CD4-positive, alpha-beta T cell treated with Interleukin-4 for 1 hour (primary cell): ENCODE results near the gene SERPINA1.

Experiments used
- DNase-seq, 2 donors: peaks; one replicate each; pipeline ENCODE4 v3.0.0-alpha.2; 2020 to 2022

Gene SERPINA1

DNA sequence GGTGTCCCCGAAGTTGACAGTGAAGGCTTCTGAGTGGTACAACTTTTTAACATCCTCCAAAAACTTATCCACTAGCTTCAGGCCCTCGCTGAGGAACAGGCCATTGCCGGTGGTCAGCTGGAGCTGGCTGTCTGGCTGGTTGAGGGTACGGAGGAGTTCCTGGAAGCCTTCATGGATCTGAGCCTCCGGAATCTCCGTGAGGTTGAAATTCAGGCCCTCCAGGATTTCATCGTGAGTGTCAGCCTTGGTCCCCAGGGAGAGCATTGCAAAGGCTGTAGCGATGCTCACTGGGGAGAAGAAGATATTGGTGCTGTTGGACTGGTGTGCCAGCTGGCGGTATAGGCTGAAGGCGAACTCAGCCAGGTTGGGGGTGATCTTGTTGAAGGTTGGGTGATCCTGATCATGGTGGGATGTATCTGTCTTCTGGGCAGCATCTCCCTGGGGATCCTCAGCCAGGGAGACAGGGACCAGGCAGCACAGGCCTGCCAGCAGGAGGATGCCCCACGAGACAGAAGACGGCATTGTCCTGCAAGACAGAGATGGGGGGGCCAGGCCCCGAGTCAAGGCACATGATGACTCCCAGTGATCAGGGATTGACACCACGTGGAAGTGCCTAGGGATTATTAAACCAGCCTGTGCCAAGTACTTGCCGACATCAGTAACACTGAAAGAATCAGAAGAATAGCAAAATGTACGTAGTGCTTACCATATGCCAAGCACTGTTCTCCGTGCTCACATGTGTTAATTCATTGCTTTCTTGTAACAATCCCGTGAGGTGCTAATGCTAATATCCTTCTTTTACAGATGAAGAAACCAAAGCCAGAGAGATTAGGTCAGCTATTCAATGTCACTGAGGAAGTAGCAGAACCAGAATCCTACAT lies 5.4 kb downstream of the SERPINA1 start:
- no peak for DNase-seq

DNA sequence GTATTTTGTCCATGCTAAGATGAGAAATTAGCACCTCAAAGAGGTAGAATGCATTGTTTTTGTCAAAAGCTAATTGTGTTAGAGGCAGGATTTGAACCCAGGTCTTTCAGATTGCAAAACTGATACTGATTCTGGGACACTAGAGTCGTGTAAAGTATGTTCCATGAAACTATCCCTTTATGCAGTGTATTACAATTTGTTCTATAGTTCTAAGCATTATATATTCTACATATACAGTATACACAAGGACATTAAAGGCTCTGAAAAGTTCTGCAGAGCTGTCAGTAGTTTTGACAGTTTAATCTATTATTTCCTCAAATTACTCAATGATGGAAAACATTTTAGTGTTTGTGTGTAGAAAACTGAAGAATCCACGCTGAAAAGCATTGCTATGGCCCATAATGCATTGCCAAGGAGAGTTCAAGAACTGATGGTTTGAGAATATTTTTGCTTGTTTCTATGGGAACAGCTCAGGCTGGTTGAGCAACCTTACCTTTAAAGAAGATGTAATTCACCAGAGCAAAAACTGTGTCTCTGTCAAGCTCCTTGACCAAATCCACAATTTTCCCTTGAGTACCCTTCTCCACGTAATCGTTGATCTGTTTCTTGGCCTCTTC lies 6.2 kb downstream of the SERPINA1 start:
- no peak for DNase-seq

DNA sequence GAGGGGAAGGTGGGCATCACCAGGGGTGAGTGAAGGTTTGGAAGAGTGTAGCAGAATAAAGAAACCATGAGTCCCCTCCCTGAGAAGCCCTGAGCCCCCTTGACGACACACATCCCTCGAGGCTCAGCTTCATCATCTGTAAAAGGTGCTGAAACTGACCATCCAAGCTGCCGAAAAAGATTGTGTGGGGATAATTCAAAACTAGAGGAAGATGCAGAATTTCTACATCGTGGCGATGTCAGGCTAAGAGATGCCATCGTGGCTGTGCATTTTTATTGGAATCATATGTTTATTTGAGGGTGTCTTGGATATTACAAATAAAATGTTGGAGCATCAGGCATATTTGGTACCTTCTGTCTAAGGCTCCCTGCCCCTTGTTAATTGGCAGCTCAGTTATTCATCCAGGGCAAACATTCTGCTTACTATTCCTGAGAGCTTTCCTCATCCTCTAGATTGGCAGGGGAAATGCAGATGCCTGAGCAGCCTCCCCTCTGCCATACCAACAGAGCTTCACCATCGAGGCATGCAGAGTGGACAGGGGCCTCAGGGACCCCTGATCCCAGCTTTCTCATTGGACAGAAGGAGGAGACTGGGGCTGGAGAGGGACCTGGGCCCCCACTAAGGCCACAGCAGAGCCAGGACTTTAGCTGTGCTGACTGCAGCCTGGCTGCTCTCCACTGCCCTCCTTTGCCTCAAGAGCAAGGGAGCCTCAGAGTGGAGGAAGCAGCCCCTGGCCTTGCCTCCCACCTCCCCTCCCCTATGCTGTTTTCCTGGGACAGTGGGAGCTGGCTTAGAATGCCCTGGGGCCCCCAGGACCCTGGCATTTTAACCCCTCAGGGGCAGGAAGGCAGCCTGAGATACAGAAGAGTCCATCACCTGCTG lies 7.0 kb downstream of the SERPINA1 start:
- DNase-seq = no peak

DNA sequence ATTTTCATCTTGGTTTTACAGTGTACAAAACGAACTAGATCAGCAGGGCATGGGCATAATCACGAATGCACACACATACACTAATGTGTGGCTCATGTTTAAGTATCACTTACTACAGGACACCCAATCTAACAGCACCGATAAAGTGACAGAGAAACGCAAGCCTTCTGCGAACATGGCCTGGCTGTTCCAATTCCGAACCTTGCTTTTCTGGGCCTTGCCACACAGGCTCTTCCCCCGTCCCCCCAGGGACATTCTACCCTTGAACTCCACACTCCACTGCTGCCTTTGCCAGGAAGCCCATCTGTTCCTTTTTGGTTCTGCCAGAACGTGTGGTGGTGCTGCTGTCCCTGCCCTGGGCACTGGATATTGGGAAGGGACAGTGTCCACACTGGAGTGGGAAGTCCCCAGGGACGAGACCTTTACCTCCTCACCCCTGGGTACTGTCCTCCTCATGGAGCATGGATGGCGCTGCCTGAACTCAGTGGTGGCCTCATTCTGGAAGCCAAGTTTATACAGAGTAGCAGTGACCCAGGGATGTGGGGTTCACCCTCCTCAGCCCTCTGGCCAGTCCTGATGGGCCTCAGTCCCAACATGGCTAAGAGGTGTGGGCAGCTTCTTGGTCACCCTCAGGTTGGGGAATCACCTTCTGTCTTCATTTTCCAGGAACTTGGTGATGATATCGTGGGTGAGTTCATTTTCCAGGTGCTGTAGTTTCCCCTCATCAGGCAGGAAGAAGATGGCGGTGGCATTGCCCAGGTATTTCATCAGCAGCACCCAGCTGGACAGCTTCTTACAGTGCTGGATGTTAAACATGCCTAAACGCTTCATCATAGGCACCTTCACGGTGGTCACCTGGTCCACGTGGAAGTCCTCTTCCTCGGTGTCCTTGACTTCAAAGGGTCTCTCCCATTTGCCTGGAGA lies 7.9 kb downstream of the SERPINA1 start:
- DNase-seq = no peak

DNA sequence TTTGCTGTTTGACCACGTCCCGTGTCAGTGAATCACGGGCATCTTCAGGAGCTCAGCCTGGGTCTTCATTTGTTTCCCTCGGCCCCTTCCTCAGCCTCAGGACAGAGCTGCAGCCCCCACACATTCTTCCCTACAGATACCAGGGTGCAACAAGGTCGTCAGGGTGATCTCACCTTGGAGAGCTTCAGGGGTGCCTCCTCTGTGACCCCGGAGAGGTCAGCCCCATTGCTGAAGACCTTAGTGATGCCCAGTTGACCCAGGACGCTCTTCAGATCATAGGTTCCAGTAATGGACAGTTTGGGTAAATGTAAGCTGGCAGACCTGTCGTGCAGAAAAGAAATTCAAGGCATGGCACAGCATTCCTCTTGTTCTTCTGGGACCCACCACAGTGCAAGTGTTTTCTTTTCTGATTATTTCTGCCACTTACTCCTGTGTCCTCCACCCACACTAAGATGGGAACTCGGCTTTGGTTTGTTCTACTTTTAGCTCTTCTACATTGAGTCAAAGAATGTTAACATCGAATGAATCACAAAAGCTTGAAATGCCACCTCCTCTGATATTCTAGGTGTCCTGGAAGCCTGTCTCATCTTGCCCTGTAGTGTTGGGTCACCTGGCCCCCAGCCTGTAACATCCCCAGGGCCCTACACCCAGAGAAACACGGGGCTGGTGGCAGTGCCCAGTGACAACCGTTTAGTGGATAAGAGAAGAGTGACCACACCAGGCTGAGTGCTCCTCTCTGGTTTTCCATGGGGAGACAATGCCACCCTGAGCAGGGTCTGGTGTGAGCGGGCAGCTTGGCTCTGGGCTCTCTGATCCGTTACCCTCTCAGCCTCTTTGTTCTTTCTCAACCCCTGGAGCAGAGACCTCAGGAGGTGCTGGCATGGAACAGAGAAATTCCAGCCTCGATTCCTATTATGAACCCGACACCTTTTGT lies 8.8 kb downstream of the SERPINA1 start:
- no peak for DNase-seq

DNA sequence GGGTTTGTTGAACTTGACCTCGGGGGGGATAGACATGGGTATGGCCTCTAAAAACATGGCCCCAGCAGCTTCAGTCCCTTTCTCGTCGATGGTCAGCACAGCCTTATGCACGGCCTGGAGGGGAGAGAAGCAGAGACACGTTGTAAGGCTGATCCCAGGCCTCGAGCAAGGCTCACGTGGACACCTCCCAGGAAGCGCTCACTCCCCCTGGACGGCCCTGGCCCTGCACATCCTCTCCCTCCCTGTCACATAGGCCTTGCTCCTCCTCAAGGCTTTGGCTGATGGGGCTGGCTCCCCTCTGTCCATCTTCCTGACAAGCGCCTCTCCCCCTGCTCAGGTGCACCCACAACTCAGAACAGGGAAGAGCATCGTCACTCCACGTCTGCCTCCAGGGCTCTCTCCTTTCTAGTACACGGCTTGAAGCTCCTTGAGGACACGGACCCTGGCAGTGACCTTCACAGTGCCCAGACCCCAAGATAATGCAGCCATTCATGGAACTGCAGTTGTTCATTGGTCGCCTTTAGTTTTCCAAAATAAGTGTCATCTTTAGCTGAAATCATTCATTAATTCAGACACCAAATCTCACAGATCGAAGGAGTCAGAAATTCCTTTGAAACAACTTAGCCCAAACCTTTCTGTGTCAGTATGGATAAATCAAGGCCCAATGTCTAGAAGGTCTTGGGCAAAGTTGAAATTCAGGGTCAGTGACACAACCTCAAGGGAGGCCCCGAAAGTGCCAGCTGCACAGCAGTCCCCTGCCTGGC lies 9.7 kb downstream of the SERPINA1 start:
- peak in 1 of 2 donors; percentile 5 for DNase-seq

DNA sequence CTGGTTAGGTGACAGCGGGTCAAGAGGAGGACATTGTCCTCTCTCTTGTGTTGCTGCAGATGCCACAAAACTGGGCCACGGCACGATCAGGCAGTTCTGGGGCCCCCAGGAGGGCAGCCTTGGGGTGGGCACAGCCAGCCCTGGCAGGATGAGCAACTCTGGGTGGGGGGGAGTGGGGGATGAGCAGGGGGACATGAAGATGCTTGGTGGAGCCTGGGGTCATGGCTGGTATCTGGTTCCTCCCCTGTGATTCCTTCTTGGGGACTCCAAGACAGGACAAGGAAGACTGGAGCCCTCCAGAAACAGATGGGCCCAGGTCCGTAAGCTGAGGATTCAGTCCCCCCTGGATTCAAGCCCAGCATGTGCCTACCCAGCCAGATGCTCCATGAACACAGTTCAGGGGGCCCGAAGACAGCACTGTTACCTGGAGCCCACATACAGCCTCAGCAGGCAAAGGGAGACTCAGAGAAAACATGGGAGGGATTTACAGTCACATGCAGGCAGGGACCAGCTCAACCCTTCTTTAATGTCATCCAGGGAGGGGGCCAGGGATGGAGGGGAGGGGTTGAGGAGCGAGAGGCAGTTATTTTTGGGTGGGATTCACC lies 10.4 kb downstream of the SERPINA1 start:
- no peak for DNase-seq

DNA sequence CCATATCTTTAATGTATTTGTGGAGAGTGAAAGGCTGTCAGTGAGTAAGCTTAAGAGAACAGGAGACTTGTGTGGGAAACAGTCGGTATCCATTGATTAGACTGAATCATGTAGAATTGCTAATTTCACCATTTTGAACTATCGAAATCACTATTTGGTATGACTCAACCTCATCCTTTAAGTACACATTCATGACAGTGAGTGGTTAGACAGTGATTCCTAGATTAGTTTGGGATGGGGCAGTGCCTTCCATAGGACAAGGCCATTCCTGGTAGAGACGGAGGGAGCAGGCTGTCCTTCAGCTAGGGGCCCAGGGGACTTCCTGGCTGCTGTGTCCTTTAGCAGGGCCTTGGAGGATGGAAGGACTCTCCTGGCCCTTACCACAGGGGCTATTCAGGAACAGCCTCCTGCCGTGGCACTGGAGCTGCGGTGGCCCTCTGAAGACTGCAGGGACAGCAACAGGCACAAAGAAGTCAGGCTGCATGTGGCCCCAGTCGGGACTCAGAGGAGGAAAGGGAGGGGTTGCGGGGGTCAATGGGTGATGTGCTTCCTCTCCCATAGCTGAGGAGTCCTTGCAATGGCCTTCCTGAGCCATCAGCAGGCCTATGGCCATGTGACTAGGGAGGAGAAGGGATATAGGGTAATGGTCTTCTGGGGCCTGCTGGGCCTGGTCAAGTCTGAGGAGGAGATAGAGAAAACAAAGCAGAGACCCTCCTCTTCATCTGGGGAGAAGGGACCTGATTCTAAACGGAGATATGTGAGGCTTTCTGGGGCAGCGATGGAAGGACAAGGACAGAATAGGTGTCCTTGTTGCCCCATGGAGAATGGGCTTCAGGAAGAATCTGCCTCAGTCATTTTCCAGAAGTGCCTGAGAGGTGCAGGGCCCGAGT lies 11.2 kb downstream of the SERPINA1 start:
- DNase-seq = no peak

DNA sequence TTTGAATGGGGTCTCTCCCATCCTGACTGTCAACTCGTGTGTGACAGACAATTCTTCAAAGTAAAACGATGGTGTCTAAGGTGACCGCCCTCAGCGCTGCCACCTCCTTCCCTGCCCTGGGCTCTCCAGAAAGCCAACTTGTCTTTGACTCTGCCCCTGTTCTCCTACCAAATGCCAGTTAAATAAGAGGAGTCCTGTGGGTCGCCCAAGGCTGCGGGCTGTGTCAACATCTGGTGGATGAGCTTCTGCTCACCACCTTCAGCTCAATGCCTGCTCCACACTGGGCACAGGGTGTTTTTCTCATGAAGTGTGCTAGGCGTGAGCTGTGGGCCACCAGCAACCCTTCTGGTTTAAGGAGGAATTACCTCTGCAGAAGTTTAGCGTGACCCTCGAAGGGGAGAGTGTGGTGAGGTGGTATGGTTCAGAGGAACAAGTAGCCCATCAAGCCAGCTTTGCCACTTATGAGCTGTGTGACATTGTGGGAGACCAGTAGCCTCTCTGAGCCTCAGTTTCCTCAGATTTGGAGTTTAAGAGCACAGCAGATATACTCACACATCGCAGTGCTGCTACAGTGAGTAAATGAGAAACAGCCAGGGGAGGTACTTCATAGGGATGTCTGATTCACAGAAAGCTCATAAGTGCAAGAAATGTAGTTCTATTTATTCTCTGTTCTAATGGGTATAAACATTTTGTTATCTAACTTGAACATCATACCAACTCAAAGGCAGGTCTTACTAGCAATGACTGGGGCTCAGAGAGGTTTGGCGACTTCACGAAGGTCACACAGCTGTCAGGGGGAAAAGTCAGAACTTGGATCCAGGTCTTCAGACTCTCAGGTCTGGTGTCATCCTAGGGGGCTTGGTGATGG lies 12.1 kb downstream of the SERPINA1 start:
- no peak for DNase-seq

DNA sequence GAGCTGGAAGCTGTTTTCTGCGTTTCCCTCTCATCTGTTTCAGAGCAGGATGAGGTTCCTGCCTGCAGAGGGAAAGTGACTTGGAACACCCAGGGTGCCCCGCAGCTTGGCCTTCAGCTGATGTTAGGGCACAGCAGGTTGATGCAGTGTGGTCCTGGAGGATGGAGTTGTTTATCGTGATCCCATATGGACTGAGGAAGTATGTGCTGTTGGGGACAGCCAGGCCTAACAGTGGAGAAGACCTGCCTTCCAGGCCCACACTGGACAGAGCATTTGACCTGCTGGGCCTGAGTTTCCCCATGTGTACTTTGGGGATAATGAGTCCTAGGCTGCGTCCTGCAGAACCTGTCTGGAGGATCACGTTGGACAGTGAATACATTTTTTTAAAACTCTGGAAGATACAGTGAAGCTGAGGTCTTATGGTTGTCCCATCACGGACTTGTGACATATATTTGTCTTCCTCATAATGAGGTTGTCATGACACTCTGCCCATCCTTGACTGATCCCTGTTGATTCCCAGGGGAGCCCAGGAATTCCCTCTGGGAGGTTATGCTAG lies 12.8 kb downstream of the SERPINA1 start:
- peak in 1 of 2 donors; percentile 3 for DNase-seq

DNA sequence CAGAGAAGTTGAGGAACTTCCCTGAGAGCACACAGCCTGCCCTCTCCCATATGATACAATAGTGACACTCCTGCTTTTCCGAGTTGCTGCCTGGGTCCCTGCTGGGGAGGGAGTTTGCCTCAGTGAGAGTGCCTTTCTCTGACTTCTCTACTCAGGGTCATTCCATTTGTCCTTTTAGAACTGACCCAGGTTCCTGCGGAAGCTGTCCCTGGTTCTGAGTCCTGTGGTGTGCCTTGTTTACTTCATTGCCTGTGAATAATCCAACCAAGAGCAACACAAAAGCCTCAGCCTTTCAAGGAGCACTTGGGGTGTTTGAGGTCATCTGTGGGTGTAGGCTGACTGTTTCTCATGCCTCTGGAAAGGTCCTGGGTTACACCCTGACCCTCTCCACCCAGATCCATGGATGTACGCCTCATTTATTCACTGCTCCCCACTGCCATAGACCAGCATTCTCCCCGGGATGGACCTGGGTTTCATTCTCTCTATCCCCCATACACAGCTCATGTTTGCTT lies 13.6 kb downstream of the SERPINA1 start:
- no peak for DNase-seq

DNA sequence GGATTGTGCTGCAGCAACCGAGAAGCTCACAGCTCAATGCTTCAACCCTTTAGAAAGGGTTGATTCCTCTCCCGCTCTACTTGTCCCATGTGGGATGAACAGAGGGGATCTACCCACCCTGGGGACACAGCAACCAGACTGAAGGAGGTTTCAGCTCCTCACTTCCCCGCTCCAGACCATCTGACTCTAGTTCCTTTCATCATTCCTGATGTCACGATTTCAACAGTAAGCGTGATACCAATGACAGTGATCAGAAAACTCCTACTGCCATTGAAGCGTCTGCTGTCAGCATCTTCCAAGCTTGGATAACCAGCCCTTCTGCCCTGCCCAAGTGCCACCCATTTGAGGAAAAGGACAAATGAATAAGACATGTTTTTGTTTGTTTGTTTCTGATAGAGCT lies 14.3 kb downstream of the SERPINA1 start:
- DNase-seq = peak in 1 of 2 donors; percentile 5

DNA sequence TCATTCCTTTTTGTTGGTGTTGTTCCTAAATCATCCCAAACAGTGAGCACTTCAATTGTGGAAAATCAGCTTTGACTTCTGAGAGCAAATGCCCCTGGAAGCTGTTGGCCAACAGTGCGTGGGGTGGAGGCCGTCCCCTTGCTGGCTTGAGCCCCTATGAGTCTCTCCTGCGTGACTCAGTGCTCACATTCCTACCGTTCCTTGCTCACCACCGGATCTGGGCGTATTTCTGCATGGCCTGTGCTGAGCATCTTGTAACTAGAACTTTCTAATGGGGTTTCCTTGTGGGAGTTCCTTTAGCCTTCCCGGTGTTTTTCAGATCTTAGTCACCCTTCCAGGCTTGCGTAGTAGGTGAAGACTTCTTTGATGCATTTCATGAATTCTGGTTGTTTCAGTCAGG lies 14.7 kb downstream of the SERPINA1 start:
- no peak for DNase-seq

DNA sequence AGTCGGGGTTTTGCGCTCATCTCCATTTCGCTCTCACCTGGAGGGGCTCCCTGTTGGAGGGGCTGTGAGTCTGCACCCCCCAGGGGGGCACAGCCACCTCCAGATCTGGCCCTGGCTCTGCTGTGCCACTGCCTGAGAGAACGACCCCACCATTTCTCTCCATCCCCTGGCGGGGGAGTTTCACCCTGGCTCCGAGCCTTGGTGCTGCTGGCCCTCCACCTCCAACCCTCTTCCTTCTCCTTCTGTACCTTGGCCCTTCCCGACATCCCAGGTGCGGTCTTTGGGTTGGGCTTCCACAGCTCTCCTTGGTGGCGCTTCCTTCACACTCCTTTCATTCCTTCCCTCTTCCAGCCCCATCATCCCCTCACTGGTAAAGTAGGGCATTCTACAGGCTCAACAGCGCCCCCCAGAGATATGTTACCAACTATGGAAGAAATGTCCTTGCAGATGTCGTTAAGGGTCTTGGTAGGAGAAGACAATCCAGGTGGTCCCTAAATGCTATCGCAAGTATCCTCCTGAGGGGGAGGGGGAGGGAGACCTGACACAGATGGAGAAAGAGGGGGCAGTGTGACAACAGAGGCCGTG lies 16.3 kb downstream of the SERPINA1 start:
- no peak for DNase-seq

DNA sequence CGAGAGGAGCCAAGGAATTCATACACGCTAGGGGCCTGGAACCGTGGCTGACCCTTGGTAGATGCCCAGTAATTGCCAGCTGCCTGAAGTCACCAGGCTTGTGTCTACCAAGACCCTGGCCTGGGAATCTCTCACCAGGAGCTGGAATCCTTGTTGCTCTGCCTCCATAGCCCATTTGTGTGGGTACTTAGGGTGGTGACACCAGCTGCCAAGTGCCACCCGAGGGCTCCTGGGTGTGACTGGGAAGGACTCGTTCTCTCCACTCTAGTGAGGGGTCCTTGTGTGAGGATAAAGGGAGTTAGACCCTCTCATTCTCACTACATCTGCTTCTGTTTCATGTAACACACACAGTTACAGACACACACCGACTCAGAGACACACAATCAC lies 17.9 kb downstream of the SERPINA1 start:
- DNase-seq = peak in 1 of 2 donors; percentile 0

DNA sequence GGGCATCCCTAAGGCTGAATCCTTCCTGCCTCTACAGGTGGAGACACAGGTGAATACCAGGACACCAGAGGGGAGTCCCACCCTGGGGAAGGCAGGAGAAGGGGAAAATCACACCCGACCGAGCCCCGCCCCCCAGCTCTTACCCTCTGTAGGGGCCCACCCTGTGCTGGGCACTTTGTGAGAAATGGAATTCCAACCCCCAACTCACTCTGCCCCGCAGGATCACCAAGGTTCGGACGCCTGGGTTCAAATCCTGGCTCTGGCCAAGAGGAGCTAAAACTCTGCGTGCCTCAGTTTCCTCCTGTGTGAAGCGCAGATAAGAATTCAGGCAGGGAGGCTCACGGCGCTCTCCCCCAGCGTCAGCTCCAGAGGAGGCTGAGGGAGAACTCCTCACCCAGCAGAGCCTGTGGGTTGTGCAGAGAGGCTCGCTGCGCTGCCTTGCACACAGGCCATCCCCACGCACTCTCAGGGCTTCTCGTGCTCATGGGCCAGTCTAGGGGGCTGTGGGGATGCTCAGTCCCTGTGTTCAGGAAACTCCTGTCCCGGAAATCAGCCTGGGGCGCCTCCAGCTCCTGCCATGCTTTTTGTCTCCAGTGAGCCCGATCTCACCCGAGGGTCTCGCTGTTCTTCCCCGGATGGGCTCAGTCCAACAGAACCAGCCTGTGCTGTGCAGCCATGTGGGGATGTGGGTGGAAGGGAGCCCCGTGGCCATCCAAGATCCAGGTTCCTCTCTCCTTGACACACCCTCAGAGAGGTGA lies 18.5 kb downstream of the SERPINA1 start:
- peak in 1 of 2 donors; percentile 6 for DNase-seq
